ENCODE results near the gene FAT1.
A peak's percentile ranks its signal among the peaks of the same experiment; 100 is the strongest.

Gene FAT1

GRCh38 chr4:186617921-186618320, 105.7 kb downstream of the FAT1 start:
- no peak for DNase-seq (ENCODE audit: low spot score)
- ChIA-PET CTCF (no interaction called here), POLR2A (ENCODE audit: low non-redundant PET) (no interaction called here)
- TF ChIP-seq CTCF (conservative IDR thresholded peaks at IDR 0.05; ENCODE audit: low read depth), result no peak
- no peak overlapping the region for H3K27ac ChIP-seq

- CTCF ChIA-PET, result no interaction called here
- H3K27ac ChIP-seq, result no peak overlapping the region
- no peak for TF ChIP-seq CTCF (conservative IDR thresholded peaks at IDR 0.05; ENCODE audit: low read depth)
- DNase-seq (ENCODE audit: low spot score), result no peak
- POLR2A ChIA-PET (ENCODE audit: low non-redundant PET), result no interaction called here
These were observed 116.2 kb downstream of the FAT1 start for GRCh38 chr4:186607490-186607889.

GRCh38 chr4:186606591-186606992, 117.1 kb downstream of the FAT1 start:
- H3K27ac ChIP-seq, result peak overlapping the region; percentile 29; the same call in 1 of the 2 replicates
- DNase-seq (ENCODE audit: low spot score), result peak; percentile 63
- ChIA-PET CTCF (interaction anchor here (0.9 kb wide), 1 partner anchor 14 kb away, joined by 3 read pairs; no protein-coding TSS in a partner anchor), POLR2A (ENCODE audit: low non-redundant PET) (no interaction called here)
- no peak for TF ChIP-seq CTCF (conservative IDR thresholded peaks at IDR 0.05; ENCODE audit: low read depth)

- no peak overlapping the region for H3K27ac ChIP-seq
- no peak for DNase-seq (ENCODE audit: low spot score)
- POLR2A ChIA-PET (ENCODE audit: low non-redundant PET), result no interaction called here
- TF ChIP-seq CTCF (conservative IDR thresholded peaks at IDR 0.05; ENCODE audit: low read depth), result no peak
- CTCF ChIA-PET, result interaction anchor here (0.9 kb wide), 1 partner anchor 13 kb away, joined by 3 read pairs; no protein-coding TSS in a partner anchor
These were observed 118.3 kb downstream of the FAT1 start for GRCh38 chr4:186605261-186605865.

- CTCF ChIA-PET, result interaction anchor here (0.7 kb wide), 1 partner anchor 94 kb away, joined by 3 read pairs; no protein-coding TSS in a partner anchor
- no peak overlapping the region for H3K27ac ChIP-seq
- POLR2A ChIA-PET (ENCODE audit: low non-redundant PET), result no interaction called here
- TF ChIP-seq CTCF (conservative IDR thresholded peaks at IDR 0.05; ENCODE audit: low read depth), result no peak
- DNase-seq (ENCODE audit: low spot score), result no peak
These were observed 119.4 kb downstream of the FAT1 start for GRCh38 chr4:186604124-186604807.

GRCh38 chr4:186602978-186603377, 120.7 kb downstream of the FAT1 start:
- ChIA-PET CTCF (no interaction called here), POLR2A (ENCODE audit: low non-redundant PET) (no interaction called here)
- no peak for TF ChIP-seq CTCF (conservative IDR thresholded peaks at IDR 0.05; ENCODE audit: low read depth)
- H3K27ac ChIP-seq, result no peak overlapping the region
- no peak for DNase-seq (ENCODE audit: low spot score)

Data from RWPE1 (cell line).